ENCODE results near the gene SESN1. TPM values are rescaled to one million over a fixed set of nuclear protein-coding genes. Genes with fewer than 3 reads are reported as not detected.

The SESN1 gene
- total RNA-seq, 2 experiments from 2014 or later, result 23.1 to 24.5 TPM

- peaks cover 26% of the 10 kb centered on the region for H3K4me1 Mint-ChIP-seq (ENCODE audit: low read depth)
- ChIA-PET CTCF (interaction anchor here (1.3 kb wide), 1 partner anchor 15 kb away, joined by 4 read pairs; no protein-coding TSS in a partner anchor), POLR2A (interaction anchor here (0.6 kb wide), 1 partner anchor 78 kb away, joined by 3 read pairs; no protein-coding TSS in a partner anchor)
- H3K36me3 Mint-ChIP-seq (ENCODE audit: low read depth), result no peaks in the 10 kb centered on the region
- H3K9me3 Mint-ChIP-seq (ENCODE audit: insufficient read depth), result no peaks in the 10 kb centered on the region
- no peak for DNase-seq
- no peak overlapping the region for H3K4me3 Mint-ChIP-seq
- ATAC-seq, result no peak
- no peak overlapping the region for H3K27ac Mint-ChIP-seq
- no peaks in the 10 kb centered on the region for H3K27me3 Mint-ChIP-seq (ENCODE audit: low read depth)
Measured at GRCh38 chr6:108953681-108954080, 141.0 kb downstream of the SESN1 start.

DNA sequence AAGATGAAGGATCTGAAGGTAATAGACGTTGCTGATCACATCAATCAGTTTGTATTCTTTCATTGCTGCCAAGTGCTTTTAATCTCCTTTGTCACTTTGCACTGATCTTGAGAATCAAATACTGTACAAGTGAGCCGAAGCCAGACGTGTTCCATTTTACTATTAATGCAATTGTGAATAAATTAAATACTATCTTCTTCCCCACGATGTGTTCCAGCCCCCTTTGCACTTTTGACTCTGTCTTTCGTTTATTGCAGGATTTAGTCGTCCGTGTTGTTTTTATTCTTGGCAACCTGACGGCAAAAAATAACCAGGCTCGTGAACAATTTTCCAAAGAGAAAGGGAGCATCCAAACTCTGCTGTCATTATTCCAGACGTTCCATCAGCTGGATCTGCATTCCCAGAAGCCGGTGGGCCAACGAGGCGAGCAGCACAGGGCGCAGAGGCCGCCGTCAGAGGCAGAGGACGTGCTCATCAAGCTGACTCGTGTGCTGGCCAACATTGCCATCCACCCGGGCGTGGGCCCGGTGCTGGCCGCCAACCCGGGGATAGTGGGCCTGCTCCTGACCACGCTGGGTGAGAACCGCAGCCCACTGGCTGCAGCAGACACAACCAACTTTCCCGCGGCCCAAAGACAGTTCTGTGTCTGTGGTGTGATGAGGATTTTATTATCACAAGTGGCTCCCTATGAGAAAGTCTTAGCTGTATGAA, 141.7 kb downstream of the SESN1 start:
- CTCF ChIA-PET, result interaction anchor here (1.2 to 1.3 kb wide), 2 partner anchors 11 to 15 kb away, joined by 3 to 4 read pairs; no protein-coding TSS in a partner anchor
- H3K27ac Mint-ChIP-seq, result no peak overlapping the region
- DNase-seq, result no peak
- no peaks in the 10 kb centered on the region for H3K9me3 Mint-ChIP-seq (ENCODE audit: insufficient read depth)
- H3K27me3 Mint-ChIP-seq (ENCODE audit: low read depth), result no peaks in the 10 kb centered on the region
- H3K4me1 Mint-ChIP-seq (ENCODE audit: low read depth), result peaks cover 20% of the 10 kb centered on the region
- no peaks in the 10 kb centered on the region for H3K36me3 Mint-ChIP-seq (ENCODE audit: low read depth)
- POLR2A ChIA-PET, result interaction anchor here (0.6 kb wide), 1 partner anchor 79 kb away, joined by 3 read pairs; no protein-coding TSS in a partner anchor
- no peak overlapping the region for H3K4me3 Mint-ChIP-seq
- ATAC-seq, result no peak

DNA sequence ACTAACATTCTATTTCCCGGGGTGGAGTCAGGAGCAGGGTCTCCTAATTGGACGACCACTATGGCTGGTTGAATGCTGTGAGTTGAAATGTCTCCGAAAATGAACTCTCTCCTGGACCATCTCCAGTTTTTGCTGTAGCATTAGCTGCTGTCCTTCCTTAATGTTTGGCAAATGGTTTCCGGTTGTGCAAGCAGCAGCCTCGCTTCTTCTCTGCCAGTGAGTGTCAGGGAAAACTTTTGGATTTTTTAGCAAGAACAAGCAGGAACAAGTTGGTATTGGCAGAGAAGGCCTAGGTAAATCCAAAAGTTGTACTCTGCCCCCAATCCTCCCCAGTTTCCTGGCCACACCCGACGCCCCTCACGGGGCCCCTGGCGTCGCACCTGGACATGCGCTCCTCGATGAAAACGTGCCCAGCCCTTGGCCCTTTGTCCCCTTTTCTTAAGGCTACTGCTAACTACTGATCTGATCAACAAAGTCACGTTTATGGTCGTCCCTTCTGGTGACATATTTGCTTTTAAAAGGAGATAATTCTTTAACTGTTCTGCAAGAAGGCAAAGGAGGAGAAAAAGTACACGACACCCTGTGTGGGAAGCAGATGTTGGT, 143.2 kb downstream of the SESN1 start:
- Mint-ChIP-seq H3K4me1 (ENCODE audit: low read depth) (peaks cover 24% of the 10 kb centered on the region), H3K9me3 (ENCODE audit: insufficient read depth) (no peaks in the 10 kb centered on the region), H3K36me3 (ENCODE audit: low read depth) (peaks cover 3% of the 10 kb centered on the region), H3K4me3 (no peak overlapping the region), H3K27me3 (ENCODE audit: low read depth) (no peaks in the 10 kb centered on the region), H3K27ac (no peak overlapping the region)
- ATAC-seq, result no peak
- ChIA-PET POLR2A (no interaction called here), CTCF (interaction anchor here (1.2 to 1.3 kb wide), 2 partner anchors 10 to 120 kb away, joined by 3 to 4 read pairs; no protein-coding TSS in a partner anchor)
- DNase-seq, result no peak

GRCh38 chr6:108948181-108948661, 146.4 kb downstream of the SESN1 start:
- ChIA-PET CTCF (no interaction called here), POLR2A (interaction anchor here (1.2 kb wide), 1 partner anchor 26 kb away, joined by 4 read pairs; no protein-coding TSS in a partner anchor)
- DNase-seq (no peak), ATAC-seq (no peak)
- Mint-ChIP-seq H3K27me3 (ENCODE audit: low read depth) (no peaks in the 10 kb centered on the region), H3K4me3 (no peak overlapping the region), H3K4me1 (ENCODE audit: low read depth) (peaks cover 34% of the 10 kb centered on the region), H3K27ac (no peak overlapping the region), H3K36me3 (ENCODE audit: low read depth) (peaks cover 3% of the 10 kb centered on the region), H3K9me3 (ENCODE audit: insufficient read depth) (no peaks in the 10 kb centered on the region)

- H3K4me1 Mint-ChIP-seq (ENCODE audit: low read depth), result peaks cover 44% of the 10 kb centered on the region
- ATAC-seq (no peak), DNase-seq (no peak)
- POLR2A ChIA-PET, result interaction anchor here (0.6 to 1.2 kb wide), 2 partner anchors 25 to 45 kb away, joined by 3 to 4 read pairs; no protein-coding TSS in a partner anchor
- no peaks in the 10 kb centered on the region for H3K9me3 Mint-ChIP-seq (ENCODE audit: insufficient read depth)
- H3K4me3 Mint-ChIP-seq, result no peak overlapping the region
- no peaks in the 10 kb centered on the region for H3K27me3 Mint-ChIP-seq (ENCODE audit: low read depth)
- CTCF ChIA-PET, result interaction anchor here (0.8 to 1.5 kb wide), 5 partner anchors 8 to 125 kb away, joined by 3 to 4 read pairs (median 4); no protein-coding TSS in a partner anchor
- H3K27ac Mint-ChIP-seq, result no peak overlapping the region
- peaks cover 3% of the 10 kb centered on the region for H3K36me3 Mint-ChIP-seq (ENCODE audit: low read depth)
Measured at GRCh38 chr6:108947114-108947854, 147.4 kb downstream of the SESN1 start.

DNA sequence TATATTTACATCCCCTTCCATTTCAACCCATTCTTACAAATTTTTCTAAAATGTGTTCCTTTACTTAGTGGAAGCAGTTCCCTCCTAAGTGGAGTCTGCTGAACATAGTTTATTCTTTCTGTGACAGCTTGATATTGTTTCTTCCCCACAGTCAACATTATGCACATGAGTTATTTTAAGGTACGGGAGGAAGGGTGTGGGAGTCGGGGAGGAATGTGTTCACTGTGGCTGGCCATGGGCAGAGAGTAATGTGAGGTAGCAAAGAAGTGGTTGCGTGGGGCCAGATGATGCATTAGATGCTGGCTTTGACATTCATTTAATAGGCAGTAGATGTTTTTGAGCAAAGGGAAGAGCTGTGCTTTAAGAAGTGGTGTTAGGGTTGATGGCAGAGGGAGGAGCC, 148.0 kb downstream of the SESN1 start:
- DNase-seq (no peak), ATAC-seq (no peak)
- Mint-ChIP-seq H3K4me1 (ENCODE audit: low read depth) (peaks cover 49% of the 10 kb centered on the region), H3K27me3 (ENCODE audit: low read depth) (no peaks in the 10 kb centered on the region), H3K36me3 (ENCODE audit: low read depth) (peaks cover 3% of the 10 kb centered on the region), H3K4me3 (no peak overlapping the region), H3K27ac (no peak overlapping the region), H3K9me3 (ENCODE audit: insufficient read depth) (no peaks in the 10 kb centered on the region)
- CTCF ChIA-PET, result interaction anchor here (0.8 to 1.5 kb wide), 5 partner anchors 9 to 126 kb away, joined by 3 to 4 read pairs (median 4); no protein-coding TSS in a partner anchor
- POLR2A ChIA-PET, result interaction anchor here (0.6 to 1.2 kb wide), 2 partner anchors 24 to 81 kb away, joined by 3 to 4 read pairs; no protein-coding TSS in a partner anchor

GRCh38 chr6:108945681-108946159, 148.9 kb downstream of the SESN1 start:
- ATAC-seq, result no peak
- Mint-ChIP-seq H3K36me3 (ENCODE audit: low read depth) (peaks cover 11% of the 10 kb centered on the region), H3K4me1 (ENCODE audit: low read depth) (peaks cover 58% of the 10 kb centered on the region), H3K9me3 (ENCODE audit: insufficient read depth) (no peaks in the 10 kb centered on the region), H3K27me3 (ENCODE audit: low read depth) (no peaks in the 10 kb centered on the region), H3K4me3 (no peak overlapping the region), H3K27ac (peak overlapping the region; percentile 13)
- CTCF ChIA-PET, result interaction anchor here (0.7 to 1.5 kb wide), 3 partner anchors 9 to 29 kb away, joined by 3 to 4 read pairs (median 3); no protein-coding TSS in a partner anchor
- DNase-seq, result no peak
- POLR2A ChIA-PET, result interaction anchor here (0.6 kb wide), 1 partner anchor 31 kb away, joined by 3 read pairs; no protein-coding TSS in a partner anchor

DNA sequence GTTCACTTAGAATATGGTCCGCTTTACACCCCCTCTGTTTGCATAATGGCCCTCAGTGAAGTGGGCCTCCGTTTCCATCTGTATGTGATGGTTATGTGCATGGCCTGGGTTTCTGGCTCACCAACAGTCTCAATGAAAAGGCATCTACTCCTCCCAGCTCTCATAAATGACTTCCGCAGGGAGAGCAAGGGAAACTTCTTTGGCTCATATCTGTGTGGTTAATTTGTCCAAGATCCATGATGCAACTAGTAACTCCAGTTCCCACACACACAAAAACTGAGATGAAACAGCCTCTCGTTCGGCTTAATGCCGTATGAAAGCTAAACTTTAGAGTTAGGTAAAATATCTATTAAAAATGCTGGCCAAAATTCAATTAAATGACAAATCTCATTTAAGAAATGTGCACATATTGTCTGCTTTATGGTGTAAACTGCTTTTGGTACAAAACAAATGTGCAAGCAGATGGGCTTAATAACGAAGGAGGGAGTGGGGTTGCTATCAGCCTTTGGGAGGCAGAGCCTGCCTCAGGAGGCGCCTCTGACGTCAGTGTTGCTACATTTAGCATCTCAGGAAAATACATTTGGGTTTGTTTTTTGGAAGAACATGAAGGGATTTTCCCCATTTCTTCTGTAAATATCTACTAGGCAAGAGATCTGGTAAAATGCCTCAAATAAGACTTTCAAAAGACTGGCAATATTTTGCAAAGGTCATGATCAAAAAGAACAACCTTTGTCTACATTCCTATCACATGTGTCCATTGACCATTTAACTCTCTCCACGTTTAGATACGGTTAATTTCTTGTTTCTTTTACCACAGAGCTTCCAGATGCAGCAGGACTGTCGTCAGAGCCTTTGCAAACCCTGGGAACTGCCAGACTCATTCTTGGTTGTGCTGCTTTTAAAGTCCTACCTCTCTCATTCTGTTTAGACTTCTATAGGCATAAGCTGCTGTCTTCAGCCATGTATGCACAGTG, 149.7 kb downstream of the SESN1 start:
- Mint-ChIP-seq H3K4me3 (no peak overlapping the region), H3K27me3 (ENCODE audit: low read depth) (no peaks in the 10 kb centered on the region), H3K36me3 (ENCODE audit: low read depth) (peaks cover 16% of the 10 kb centered on the region), H3K27ac (no peak overlapping the region), H3K4me1 (ENCODE audit: low read depth) (peaks cover 58% of the 10 kb centered on the region), H3K9me3 (ENCODE audit: insufficient read depth) (no peaks in the 10 kb centered on the region)
- POLR2A ChIA-PET, result interaction anchor here (1.3 kb wide), 1 partner anchor 23 kb away, joined by 3 read pairs; no protein-coding TSS in a partner anchor
- ATAC-seq (no peak), DNase-seq (no peak)
- CTCF ChIA-PET, result interaction anchor here (0.6 to 3.9 kb wide), 5 partner anchors 10 to 758 kb away, joined by 3 to 17 read pairs (median 3); no protein-coding TSS in a partner anchor

- Mint-ChIP-seq H3K36me3 (ENCODE audit: low read depth) (peaks cover 24% of the 10 kb centered on the region), H3K27ac (no peak overlapping the region), H3K4me1 (ENCODE audit: low read depth) (peaks cover 64% of the 10 kb centered on the region), H3K4me3 (no peak overlapping the region), H3K9me3 (ENCODE audit: insufficient read depth) (peaks cover 7% of the 10 kb centered on the region), H3K27me3 (ENCODE audit: low read depth) (no peaks in the 10 kb centered on the region)
- ChIA-PET CTCF (interaction anchor here (0.6 to 3.9 kb wide), 8 partner anchors 17 to 759 kb away, joined by 3 to 17 read pairs (median 3); no protein-coding TSS in a partner anchor), POLR2A (interaction anchor here (0.7 to 1.3 kb wide), 4 partner anchors 15 to 151 kb away, joined by 3 to 4 read pairs (median 3); partner anchors contain the start of genes CEP57L1 and SESN1)
- no peak for ATAC-seq
- no peak for DNase-seq
Measured at GRCh38 chr6:108944071-108944470, 150.6 kb downstream of the SESN1 start.
